OCI-LY3 (cell line): ENCODE results near the gene MICALL2.

Experiments used
- H2AFZ ChIP-seq: fragments of 200-600, 300-600 bp; shearing (Covaris generic); 2 replicates; pipeline ENCODE4 v1.6.0; 2014; ENCODE audit warnings: antibody characterized with exemption, low read depth, low read length
- H3K27ac ChIP-seq: fragments of 200-600, 300-600 bp; sonication (generic); 2 replicates; pipeline ENCODE4 v1.5.1; 2014; ENCODE audit warnings: mild to moderate bottlenecking, low read length, moderate library complexity, mixed read lengths
- H3K27me3 ChIP-seq: fragments of 200-600, 300-600 bp; sonication (generic); 2 replicates; pipeline ENCODE4 v1.6.1; 2014; ENCODE audit warnings: low read depth, low read length, mixed read lengths
- H3K36me3 ChIP-seq: fragments of 200-600, 300-600 bp; sonication (generic); replicated peaks from 2 replicates; pipeline ENCODE3; 2014; ENCODE audit warnings: low read depth, low read length, mixed read lengths
- H3K4me1 ChIP-seq: fragments of 300-600, 200-600 bp; sonication (generic); 2 replicates; pipeline ENCODE4 v1.6.1; 2014; ENCODE audit warnings: low read length, mixed read lengths
- H3K4me2 ChIP-seq: fragments of 200-600, 300-600 bp; sonication (generic); 2 replicates; pipeline ENCODE4 v1.6.1; 2014; ENCODE audit warnings: low read length, mixed read lengths
- H3K4me3 ChIP-seq: fragments of 300-600, 200-600 bp; sonication (generic); 2 replicates; pipeline ENCODE4 v1.5.1; 2014; ENCODE audit warnings: antibody characterized with exemption, mild to moderate bottlenecking, low read length, moderate library complexity
- H3K79me2 ChIP-seq: fragments of 300-600, 200-600 bp; shearing (Covaris generic); 2 replicates; pipeline ENCODE4 v1.6.1; 2014; ENCODE audit warnings: mild to moderate bottlenecking, low read length, mixed read lengths
- H3K9ac ChIP-seq: fragments of 300-600, 200-600 bp; shearing (Covaris generic); 2 replicates; pipeline ENCODE4 v1.6.0; 2014; ENCODE audit warnings: mild to moderate bottlenecking, low read length, moderate library complexity
- H3K9me3 ChIP-seq: fragments of 200-600, 300-600 bp; shearing (Covaris generic); 2 replicates; pipeline ENCODE4 v1.6.1; 2014; ENCODE audit warnings: low read length, mixed read lengths; ENCODE audit not compliant: insufficient read depth
- H4K20me1 ChIP-seq: fragments of 200-600, 300-600 bp; sonication (generic); 2 replicates; pipeline ENCODE4 v1.6.1; 2016; ENCODE audit warnings: low read length, mixed read lengths; ENCODE audit not compliant: insufficient read depth
- EZH2phosphoT487 ChIP-seq: fragments of 200-600 bp; shearing (Covaris generic); IDR thresholded peaks from 2 replicates; pipeline ENCODE4 v1.6.1; 2018; ENCODE audit warnings: antibody characterized with exemption, mixed run types, low read depth
- TF ChIP-seq, protein P1 (sequence below): fragments of 200-600, 300-600 bp; sonication (generic); IDR thresholded peaks from 2 replicates; pipeline ENCODE4 v1.5.1; 2014; ENCODE audit warnings: antibody characterized with exemption, low read length, low read depth

The MICALL2 gene

GRCh38 chr7:1400371-1400770 lies 58.9 kb downstream of the MICALL2 start:
- Histone ChIP-seq H3K27me3 (no peaks in the 10 kb centered on the region), H4K20me1 (no peaks in the 10 kb centered on the region), H3K79me2 (no peaks in the 10 kb centered on the region), H3K4me3 (no peak overlapping the region), H3K4me1 (no peaks in the 10 kb centered on the region), H3K9me3 (no peaks in the 10 kb centered on the region), H3K9ac (no peak overlapping the region), H3K4me2 (no peak overlapping the region), H2AFZ (no peak overlapping the region), H3K36me3 (no peaks in the 10 kb centered on the region), H3K27ac (no peak overlapping the region)
- TF ChIP-seq EZH2phosphoT487: no peak
- TF ChIP-seq, protein P1, sequence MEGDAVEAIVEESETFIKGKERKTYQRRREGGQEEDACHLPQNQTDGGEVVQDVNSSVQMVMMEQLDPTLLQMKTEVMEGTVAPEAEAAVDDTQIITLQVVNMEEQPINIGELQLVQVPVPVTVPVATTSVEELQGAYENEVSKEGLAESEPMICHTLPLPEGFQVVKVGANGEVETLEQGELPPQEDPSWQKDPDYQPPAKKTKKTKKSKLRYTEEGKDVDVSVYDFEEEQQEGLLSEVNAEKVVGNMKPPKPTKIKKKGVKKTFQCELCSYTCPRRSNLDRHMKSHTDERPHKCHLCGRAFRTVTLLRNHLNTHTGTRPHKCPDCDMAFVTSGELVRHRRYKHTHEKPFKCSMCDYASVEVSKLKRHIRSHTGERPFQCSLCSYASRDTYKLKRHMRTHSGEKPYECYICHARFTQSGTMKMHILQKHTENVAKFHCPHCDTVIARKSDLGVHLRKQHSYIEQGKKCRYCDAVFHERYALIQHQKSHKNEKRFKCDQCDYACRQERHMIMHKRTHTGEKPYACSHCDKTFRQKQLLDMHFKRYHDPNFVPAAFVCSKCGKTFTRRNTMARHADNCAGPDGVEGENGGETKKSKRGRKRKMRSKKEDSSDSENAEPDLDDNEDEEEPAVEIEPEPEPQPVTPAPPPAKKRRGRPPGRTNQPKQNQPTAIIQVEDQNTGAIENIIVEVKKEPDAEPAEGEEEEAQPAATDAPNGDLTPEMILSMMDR: no peak

DNA sequence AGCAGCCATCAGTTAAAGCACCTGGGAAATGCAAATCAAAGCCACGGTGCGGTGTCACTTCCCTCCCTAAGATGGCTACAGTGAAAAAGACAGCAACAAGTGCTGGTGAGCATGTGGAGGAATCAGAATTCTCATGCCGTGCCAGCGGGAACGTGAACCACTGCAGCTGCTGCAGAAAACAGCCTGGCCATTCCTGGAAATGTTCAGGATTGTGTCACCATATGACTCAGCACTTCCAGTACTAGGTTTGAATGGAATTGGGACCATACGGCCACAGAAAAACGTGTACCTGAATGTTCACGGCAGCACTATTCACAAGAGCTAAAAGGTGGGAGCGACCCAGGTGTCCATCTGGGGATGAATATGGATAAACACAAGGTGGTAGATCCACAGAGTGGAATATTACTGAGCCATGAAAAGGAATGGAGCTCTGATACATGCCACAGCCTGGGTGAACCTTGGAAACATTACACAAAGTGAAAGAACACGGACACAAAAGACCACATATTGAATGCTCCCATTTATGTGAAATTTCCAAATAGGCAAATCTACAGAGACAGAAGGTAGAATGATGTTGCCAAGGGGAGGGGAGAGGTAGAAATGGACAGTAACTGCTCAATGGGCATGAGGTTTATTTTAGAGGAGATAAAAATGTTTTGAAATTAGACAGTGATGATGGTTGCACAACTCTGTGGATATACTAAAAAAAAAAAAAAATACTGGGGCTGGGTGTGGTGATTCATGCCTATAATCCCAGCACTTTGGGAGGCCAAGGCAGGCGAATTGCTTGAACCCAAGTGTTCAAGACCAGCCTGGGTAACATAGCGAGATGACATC lies 61.6 kb downstream of the MICALL2 start:
- no peaks in the 10 kb centered on the region for H3K9me3 ChIP-seq
- no peak overlapping the region for H3K4me3 ChIP-seq
- H3K27me3 ChIP-seq: no peaks in the 10 kb centered on the region
- no peak overlapping the region for H3K27ac ChIP-seq
- no peak overlapping the region for H2AFZ ChIP-seq
- no peaks in the 10 kb centered on the region for H3K79me2 ChIP-seq
- H3K9ac ChIP-seq: no peak overlapping the region
- no peak for TF ChIP-seq EZH2phosphoT487
- TF ChIP-seq, protein P1: no peak
- no peak overlapping the region for H3K4me2 ChIP-seq
- no peaks in the 10 kb centered on the region for H4K20me1 ChIP-seq
- H3K4me1 ChIP-seq: no peaks in the 10 kb centered on the region
- no peaks in the 10 kb centered on the region for H3K36me3 ChIP-seq

- H3K4me3 ChIP-seq: no peak overlapping the region
- no peaks in the 10 kb centered on the region for H3K79me2 ChIP-seq
- H3K27ac ChIP-seq: no peak overlapping the region
- H3K27me3 ChIP-seq: no peaks in the 10 kb centered on the region
- H3K4me2 ChIP-seq: no peak overlapping the region
- H4K20me1 ChIP-seq: no peaks in the 10 kb centered on the region
- no peak overlapping the region for H2AFZ ChIP-seq
- H3K36me3 ChIP-seq: no peaks in the 10 kb centered on the region
- no peak for TF ChIP-seq EZH2phosphoT487
- TF ChIP-seq, protein P1: no peak
- H3K4me1 ChIP-seq: no peaks in the 10 kb centered on the region
- H3K9me3 ChIP-seq: no peaks in the 10 kb centered on the region
- no peak overlapping the region for H3K9ac ChIP-seq
These were observed 63.1 kb downstream of the MICALL2 start for GRCh38 chr7:1396195-1396594.

- H3K79me2 ChIP-seq: no peaks in the 10 kb centered on the region
- no peak for TF ChIP-seq EZH2phosphoT487
- TF ChIP-seq, protein P1: no peak
- H3K4me2 ChIP-seq: no peak overlapping the region
- no peak overlapping the region for H3K27ac ChIP-seq
- H3K4me1 ChIP-seq: no peaks in the 10 kb centered on the region
- no peaks in the 10 kb centered on the region for H3K27me3 ChIP-seq
- no peak overlapping the region for H3K4me3 ChIP-seq
- no peaks in the 10 kb centered on the region for H3K36me3 ChIP-seq
- H3K9ac ChIP-seq: no peak overlapping the region
- H2AFZ ChIP-seq: no peak overlapping the region
- H4K20me1 ChIP-seq: no peaks in the 10 kb centered on the region
- no peaks in the 10 kb centered on the region for H3K9me3 ChIP-seq
These were observed 63.8 kb downstream of the MICALL2 start for GRCh38 chr7:1395211-1396070.
